Suprapubic skin (tissue), 4 donors: ENCODE data around the gene RSRC1.

Experiments
- CTCF ChIP-seq, 2 donors: fragments of 200-600 bp in 1 of 2; fragments of 450-650 bp in 1 of 2; sonication (generic) in 1 of 2; IDR thresholded peaks; one replicate each; pipeline ENCODE4 v1.5.1; 2016 to 2019; ENCODE audit warnings: antibody characterized with exemption in 2 of 2, mild to moderate bottlenecking in 1 of 2, moderate library complexity in 1 of 2
- POLR2A ChIP-seq, 2 donors: fragments of 450-650 bp; IDR thresholded peaks; one replicate each; pipeline ENCODE4 v1.6.1; 2017; ENCODE audit warnings: antibody characterized with exemption in 2 of 2, mild to moderate bottlenecking in 2 of 2, moderate library complexity in 2 of 2
- POLR2AphosphoS5 ChIP-seq, 3 donors: sonication (generic); formaldehyde crosslinking; IDR thresholded peaks; one replicate each; pipeline ENCODE4 v1.6.1; 2017; ENCODE audit warnings: antibody characterized with exemption in 3 of 3

DNA sequence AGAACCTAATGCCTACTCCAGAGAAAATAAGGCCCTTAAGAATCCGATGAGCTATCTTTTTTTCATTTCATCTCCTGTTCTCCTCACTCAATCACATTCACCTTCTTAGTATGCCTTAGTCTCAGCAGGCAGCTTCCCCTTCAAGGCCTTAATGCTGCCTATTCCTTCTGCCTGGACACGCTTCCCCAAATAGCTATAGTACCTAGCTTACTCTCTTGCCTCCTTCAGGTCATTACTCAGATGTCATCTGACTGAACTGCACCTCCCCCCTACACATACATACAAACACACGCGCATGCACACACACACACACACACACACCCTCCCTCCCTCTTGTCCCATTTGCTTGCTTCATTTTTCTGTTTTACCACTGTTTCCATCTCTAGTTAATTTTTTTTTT is 269.6 kb downstream of the RSRC1 start:
- no peak for TF ChIP-seq POLR2A (IDR thresholded peaks at IDR 0.05)
- no peak for TF ChIP-seq CTCF (IDR thresholded peaks at IDR 0.05)
- no peak for TF ChIP-seq POLR2AphosphoS5 (IDR thresholded peaks at IDR 0.05)
